CD14-positive monocyte (primary cell): Measurements from ENCODE around the gene MDM4. TPM values are rescaled to one million over a fixed set of nuclear protein-coding genes. Genes with fewer than 3 reads are reported as not detected.
A peak's percentile ranks its signal among the peaks of the same experiment; 100 is the strongest.

ENCODE experiments used
- DNase-seq, 3 donors: peaks; one replicate each; pipeline ENCODE4 v3.0.0-alpha.2; 2011 to 2022
- H2AFZ ChIP-seq: 2 replicates; pipeline ENCODE4 v1.6.0; 2012; ENCODE audit warnings: mild to moderate bottlenecking, low read depth, low read length, inconsistent platforms; ENCODE audit not compliant: insufficient read depth, poor library complexity, severe bottlenecking
- H3K27ac ChIP-seq, 2 donors: 1 replicate in 1 of 2; 2 replicates in 1 of 2; pipeline ENCODE4 v1.5.1; 2012 to 2013; ENCODE audit warnings: low read length in 2 of 2, control low read depth in 1 of 2, inconsistent platforms in 1 of 2, low read depth in 1 of 2, mild to moderate bottlenecking in 1 of 2
- H3K27me3 ChIP-seq, 2 donors: one replicate each; pipeline versions ENCODE4 v1.6.0 to v1.6.1; 2011 to 2013; ENCODE audit warnings: low read length in 2 of 2; ENCODE audit not compliant: control insufficient read depth in 2 of 2, insufficient read depth in 2 of 2
- H3K36me3 ChIP-seq, 2 donors: replicated peaks in 1 of 2; 1 replicate in 1 of 2; 2 replicates in 1 of 2; pipeline versions ENCODE4 v1.5.1 to v1.6.1; 2012 to 2013; ENCODE audit warnings: low read length in 2 of 2, control low read depth in 1 of 2, inconsistent platforms in 1 of 2, mild to moderate bottlenecking in 1 of 2; ENCODE audit not compliant: insufficient read depth in 2 of 2, control insufficient read depth in 1 of 2
- H3K4me1 ChIP-seq, 2 donors: 1 replicate in 1 of 2; 2 replicates in 1 of 2; pipeline versions ENCODE4 v1.5.1 to v1.6.1; 2012 to 2013; ENCODE audit warnings: low read length in 2 of 2, control low read depth in 1 of 2, inconsistent platforms in 1 of 2, mild to moderate bottlenecking in 1 of 2, moderate library complexity in 1 of 2; ENCODE audit not compliant: insufficient read depth in 2 of 2, control insufficient read depth in 1 of 2
- H3K4me2 ChIP-seq: replicated peaks from 2 replicates; pipeline ENCODE3; 2012; ENCODE audit warnings: low read length, moderate library complexity, mild to moderate bottlenecking; ENCODE audit not compliant: poor library complexity, severe bottlenecking; ENCODE audit errors: extremely low read depth
- H3K4me3 ChIP-seq, 3 experiments: fragments of 200-600 bp in 1 of 3; sonication (generic) in 1 of 3; replicated peaks in 1 of 3; 1 replicate in 2 of 3; 2 replicates in 1 of 3; pipeline ENCODE4 v1.5.1; 2011 to 2013; ENCODE audit warnings: low read length in 3 of 3, mild to moderate bottlenecking in 3 of 3, control low read depth in 2 of 3, low read depth in 2 of 3, inconsistent platforms in 1 of 3, moderate library complexity in 1 of 3
- H3K79me2 ChIP-seq: 2 replicates; pipeline ENCODE4 v1.6.0; 2012; ENCODE audit warnings: mild to moderate bottlenecking, control low read depth, inconsistent platforms, low read length, moderate library complexity; ENCODE audit not compliant: insufficient read depth
- H3K9ac ChIP-seq: 2 replicates; pipeline ENCODE4 v1.6.0; 2017; ENCODE audit warnings: low read length, mild to moderate bottlenecking; ENCODE audit not compliant: insufficient read depth, poor library complexity, severe bottlenecking
- H3K9me3 ChIP-seq, 2 donors: replicated peaks in 1 of 2; 1 replicate in 1 of 2; 2 replicates in 1 of 2; pipeline versions ENCODE4 v1.5.1 to v1.6.1; 2012 to 2013; ENCODE audit warnings: low read length in 2 of 2, control low read depth in 1 of 2; ENCODE audit not compliant: control insufficient read depth in 1 of 2, insufficient read depth in 1 of 2
- H4K20me1 ChIP-seq: 2 replicates; pipeline ENCODE4 v1.6.0; 2012; ENCODE audit warnings: mild to moderate bottlenecking, low read length, control low read depth, moderate library complexity; ENCODE audit not compliant: insufficient read depth
- H3K27ac Mint-ChIP-seq, 7 donors: one replicate each; pipeline ENCODE4 v1.8.0; 2020; ENCODE audit warnings: mild to moderate bottlenecking in 7 of 7, mixed read lengths in 7 of 7, moderate library complexity in 6 of 7, inconsistent platforms in 2 of 7
- H3K27me3 Mint-ChIP-seq, 3 donors: one replicate each; pipeline ENCODE4 v1.8.0; 2021 to 2022; ENCODE audit warnings: low read depth in 3 of 3, mild to moderate bottlenecking in 3 of 3, mixed read lengths in 3 of 3, moderate library complexity in 3 of 3, inconsistent platforms in 1 of 3
- H3K36me3 Mint-ChIP-seq, 2 donors: one replicate each; pipeline ENCODE4 v1.8.0; 2020; ENCODE audit warnings: mixed read lengths in 2 of 2, inconsistent platforms in 1 of 2, mild to moderate bottlenecking in 1 of 2
- H3K4me1 Mint-ChIP-seq: one replicate; pipeline ENCODE4 v1.8.0; 2020; ENCODE audit warnings: mild to moderate bottlenecking, mixed read lengths
- H3K4me3 Mint-ChIP-seq, 2 donors: one replicate each; pipeline ENCODE4 v1.8.0; 2020; ENCODE audit warnings: mild to moderate bottlenecking in 2 of 2, mixed read lengths in 2 of 2, moderate library complexity in 1 of 2
- H3K9me3 Mint-ChIP-seq, 7 donors: one replicate each; pipeline ENCODE4 v1.8.0; 2020 to 2022; ENCODE audit warnings: mixed read lengths in 7 of 7, mild to moderate bottlenecking in 6 of 7, moderate library complexity in 6 of 7, inconsistent platforms in 2 of 7
- WGBS: methylation state at CpG from one replicate; pipeline ENCODE4 v1.1.5; 2013; ENCODE audit warnings: missing lambda C conversion rate; ENCODE audit not compliant: insufficient coverage; 5-methylcytosine and 5-hydroxymethylcytosine counted together
- intact Hi-C, 2 donors: fragments of 100-400 bp; cut with micrococcal nuclease; formaldehyde crosslinking; loops; one replicate each; pipeline versions ENCODE4 v1.15.0 to v1.15.1; 2023
- polyA plus RNA-seq, 3 donors: library from polyadenylated mRNA; depleted of rRNA in 1 of 3; unstranded in 2 of 3; stranded (reverse) in 1 of 3; fragments of 300-500 nt in 2 of 3; fragments of >200 nt in 1 of 3; fragmentation: Illumina TruSeq in 2 of 3; gene quantifications; 1 replicate in 2 of 3; 2 replicates in 1 of 3; pipeline ENCODE4 v1.2.3, GENCODE V29; 2012 to 2021
- small RNA-seq: library from RNA; depleted of rRNA; stranded (forward); fragments of <200 nt; gene quantifications from one replicate; pipeline ENCODE3, GENCODE V24; 2012; ENCODE audit warnings: low read depth; ENCODE audit not compliant: insufficient read length
- TF ChIP-seq, protein P1 (sequence below): fragments of 200-600 bp; IDR thresholded peaks from one replicate; pipeline ENCODE4 v1.8.0; 2022; ENCODE audit warnings: antibody characterized with exemption, mild to moderate bottlenecking

The MDM4 gene
- polyA plus RNA-seq, 3 donors, result 7.8 to 37.0 (median 10.2) TPM

DNA sequence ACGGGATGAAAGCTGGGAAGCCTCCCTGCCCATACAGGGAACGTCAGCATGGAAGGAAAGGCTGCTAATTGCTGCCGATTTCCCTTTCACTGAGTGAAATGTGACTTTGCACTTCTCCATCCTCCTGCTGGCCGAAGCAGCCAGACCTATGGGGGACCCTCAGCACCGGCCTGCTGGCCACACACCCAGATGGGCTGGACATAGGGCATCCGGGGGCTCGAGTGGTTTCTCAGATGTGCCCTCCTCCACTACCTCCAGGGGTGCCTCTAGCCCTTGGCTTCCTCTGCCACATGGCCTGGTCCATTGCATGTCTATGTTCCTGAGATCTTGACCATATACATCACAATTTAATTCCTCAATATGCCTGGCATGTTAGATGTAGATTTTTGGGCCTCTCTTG lies 89.6 kb downstream of the MDM4 start:
- DNase-seq, result no peak
- Mint-ChIP-seq H3K27ac (no peak overlapping the region), H3K36me3 (no peaks in the 10 kb centered on the region), H3K27me3 (peaks cover 9 to 16% (median 11%) of the 10 kb centered on the region in 3 donors), H3K9me3 (peaks cover 0 to 3% (median 1%) of the 10 kb centered on the region in 7 donors), H3K4me1 (no peaks in the 10 kb centered on the region), H3K4me3 (no peak overlapping the region)
- H3K27ac ChIP-seq, result no peak overlapping the region
- intact Hi-C loops, result no loop called here
- H2AFZ ChIP-seq, result no peak overlapping the region
- no peak overlapping the region for H3K9ac ChIP-seq
- H4K20me1 ChIP-seq, result no peaks in the 10 kb centered on the region
- 75% methylated on average over 5 of the region's 7 CpGs for WGBS
- H3K4me3 ChIP-seq, result no peak overlapping the region
- no peaks in the 10 kb centered on the region for H3K9me3 ChIP-seq
- no peaks in the 10 kb centered on the region for H3K79me2 ChIP-seq
- H3K4me2 ChIP-seq, result no peak overlapping the region
- no peaks in the 10 kb centered on the region for H3K4me1 ChIP-seq
- no peaks in the 10 kb centered on the region for H3K27me3 ChIP-seq
- H3K36me3 ChIP-seq, result no peaks in the 10 kb centered on the region
- TF ChIP-seq, protein P1, sequence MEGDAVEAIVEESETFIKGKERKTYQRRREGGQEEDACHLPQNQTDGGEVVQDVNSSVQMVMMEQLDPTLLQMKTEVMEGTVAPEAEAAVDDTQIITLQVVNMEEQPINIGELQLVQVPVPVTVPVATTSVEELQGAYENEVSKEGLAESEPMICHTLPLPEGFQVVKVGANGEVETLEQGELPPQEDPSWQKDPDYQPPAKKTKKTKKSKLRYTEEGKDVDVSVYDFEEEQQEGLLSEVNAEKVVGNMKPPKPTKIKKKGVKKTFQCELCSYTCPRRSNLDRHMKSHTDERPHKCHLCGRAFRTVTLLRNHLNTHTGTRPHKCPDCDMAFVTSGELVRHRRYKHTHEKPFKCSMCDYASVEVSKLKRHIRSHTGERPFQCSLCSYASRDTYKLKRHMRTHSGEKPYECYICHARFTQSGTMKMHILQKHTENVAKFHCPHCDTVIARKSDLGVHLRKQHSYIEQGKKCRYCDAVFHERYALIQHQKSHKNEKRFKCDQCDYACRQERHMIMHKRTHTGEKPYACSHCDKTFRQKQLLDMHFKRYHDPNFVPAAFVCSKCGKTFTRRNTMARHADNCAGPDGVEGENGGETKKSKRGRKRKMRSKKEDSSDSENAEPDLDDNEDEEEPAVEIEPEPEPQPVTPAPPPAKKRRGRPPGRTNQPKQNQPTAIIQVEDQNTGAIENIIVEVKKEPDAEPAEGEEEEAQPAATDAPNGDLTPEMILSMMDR, result no peak

Small RNA genes lying within 50 kb of the gene (small RNA-seq; reads per million reads assigned to genes)
- 2.8 reads per million, percentile 19 among the genes with 10 or more reads in this experiment for gene RNA5SP74

Other genes with a start within 250 kb of the MDM4 start
- gene PLEKHA6, start 156.5 kb upstream of the MDM4 start, polyA plus RNA-seq, result under 1 TPM in 2 of 3 donors, not detected in 1; 0.08 TPM
- 100 to 1,000 TPM in 1 of 3 donors, 10 to 100 TPM in 2; 31.1 to 117 (median 31.8) TPM for gene PPP1R15B, start 104.6 kb upstream of the MDM4 start, polyA plus RNA-seq
- 1 to 10 TPM in 1 of 3 donors, under 1 TPM in 1, not detected in 1; 0.04 to 1.4 TPM for gene PIK3C2B, start 21.6 kb upstream of the MDM4 start, polyA plus RNA-seq
- gene LRRN2, start 169.3 kb downstream of the MDM4 start, polyA plus RNA-seq, result not detected